ENCODE measurements around the gene KRTAP10-6. TPM values are rescaled to one million over a fixed set of nuclear protein-coding genes. Genes with fewer than 3 reads are reported as not detected.
"Not testable (repeated sequence)": the region's sequence is repeated elsewhere in the genome, so short reads cannot be mapped to it uniquely, and the experiment has no call there.

The KRTAP10-6 gene
- total and polyA plus RNA-seq, 2 donors (not counting 1 experiment from before 2014, with no cell fraction given), result not detected

GRCh38 chr21:44639331-44639655, 47.0 kb upstream of the KRTAP10-6 start:
- peaks cover 0 to 26% (median 12%) of the 10 kb centered on the region in 3 donors for H3K9me3 ChIP-seq (ENCODE audit: control extremely low read depth in 1 of 3, control insufficient read depth in 2 of 3, insufficient read depth in 1 of 3, low read length in 2 of 3)
- Mint-ChIP-seq H3K4me3 (no peak overlapping the region), H3K27me3 (peaks cover 29% of the 10 kb centered on the region), H3K9me3 (ENCODE audit: insufficient read depth) (peaks cover 4% of the 10 kb centered on the region), H3K4me1 (no peaks in the 10 kb centered on the region), H3K27ac (no peak overlapping the region)
- no peak overlapping the region for H3K27ac ChIP-seq (ENCODE audit: low read length in 2 of 2)
- DNase-seq (no peak), ATAC-seq (ENCODE audit: low read depth) (no peak)
- H3K79me2 ChIP-seq (ENCODE audit: control insufficient read depth, insufficient read depth, low read length), result no peaks in the 10 kb centered on the region
- no peaks in the 10 kb centered on the region for H4K20me1 ChIP-seq (ENCODE audit: control insufficient read depth, insufficient read depth, low read length, poor library complexity, severe bottlenecking)
- intact Hi-C loops (cut with micrococcal nuclease), result no loop called here
- ChIA-PET CTCF (no interaction called here), POLR2A (no interaction called here)
- H2AFZ ChIP-seq (ENCODE audit: insufficient read depth, low read depth, low read length, poor library complexity, severe bottlenecking), result no peak overlapping the region
- H3K9ac ChIP-seq (ENCODE audit: low read length), result no peak overlapping the region
- no peak overlapping the region for H3K4me2 ChIP-seq (replicated peaks; ENCODE audit: low read depth, low read length, poor library complexity, severe bottlenecking)
- WGBS (ENCODE audit: insufficient coverage), result 91% methylated on average over 12 of the region's 12 CpGs
- peaks cover 0 to 18% (median 0%) of the 10 kb centered on the region in 4 experiments for H3K27me3 ChIP-seq (replicated peaks in 1 of 4; ENCODE audit: control extremely low read depth in 1 of 4, control insufficient read depth in 3 of 4, insufficient read depth in 4 of 4, low read length in 3 of 4)
- no peaks in the 10 kb centered on the region for H3K4me1 ChIP-seq (ENCODE audit: control insufficient read depth in 2 of 2, insufficient read depth in 2 of 2, low read length in 2 of 2)
- no peak overlapping the region for H3K4me3 ChIP-seq (ENCODE audit: control extremely low read depth in 1 of 5, extremely low read depth in 1 of 5, insufficient read depth in 1 of 5, low read depth in 2 of 5, low read length in 4 of 5)
- TF ChIP-seq CTCF (IDR thresholded peaks at IDR 0.05), result no peak
- no peaks in the 10 kb centered on the region for H3K36me3 ChIP-seq (replicated peaks in 1 of 2; ENCODE audit: control extremely low read depth in 1 of 2, control insufficient read depth in 1 of 2, extremely low read depth in 1 of 2, insufficient read depth in 2 of 2, low read length in 1 of 2)

DNA sequence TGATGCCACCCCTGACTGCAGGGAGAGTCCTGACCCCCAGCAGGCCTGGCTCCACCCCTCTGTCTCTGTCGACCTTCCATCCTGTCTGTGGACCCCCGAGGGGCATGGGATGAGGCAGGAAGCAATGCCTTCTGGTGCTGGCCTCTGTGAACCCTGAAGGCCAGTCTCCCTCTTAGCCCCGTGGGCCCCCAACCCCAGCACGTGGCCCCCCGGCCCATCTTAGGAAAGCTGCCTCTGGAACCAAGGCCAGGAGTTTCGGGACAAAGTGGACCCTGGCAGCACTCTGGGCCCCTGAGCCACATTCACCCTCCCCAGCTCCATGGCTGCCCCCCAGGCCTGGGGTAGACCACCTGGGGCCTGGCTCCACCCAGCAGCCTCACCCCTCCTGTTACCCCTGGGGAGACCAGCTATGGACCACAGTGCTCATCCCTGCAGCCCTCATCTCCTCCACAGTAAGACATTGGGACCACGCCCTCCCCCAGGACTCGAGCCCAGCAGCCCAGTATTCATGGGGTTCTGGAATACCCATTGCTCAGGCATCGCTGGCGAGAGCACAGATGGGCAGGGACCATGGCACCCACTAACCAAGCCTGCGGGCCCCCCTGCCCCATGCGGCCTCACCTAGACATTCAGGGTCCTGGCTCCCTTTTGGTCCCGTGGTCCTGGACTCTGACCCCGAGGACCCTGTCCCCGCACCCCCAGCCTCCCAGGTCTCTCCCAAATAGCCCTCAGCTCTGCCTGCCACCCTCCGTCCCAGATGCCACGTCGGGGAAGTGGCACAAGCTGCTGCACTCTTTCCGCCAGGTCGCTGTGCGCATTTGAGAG, 46.4 kb upstream of the KRTAP10-6 start:
- H3K27ac Mint-ChIP-seq; H3K4me3 Mint-ChIP-seq; POLR2A ChIA-PET; intact Hi-C loops (cut with micrococcal nuclease); H3K4me2 ChIP-seq (replicated peaks; ENCODE audit: low read depth, low read length, poor library complexity, severe bottlenecking); H3K36me3 ChIP-seq (replicated peaks in 1 of 2; ENCODE audit: control extremely low read depth in 1 of 2, control insufficient read depth in 1 of 2, extremely low read depth in 1 of 2, insufficient read depth in 2 of 2, low read length in 1 of 2); H3K27ac ChIP-seq (ENCODE audit: low read length in 2 of 2); H3K79me2 ChIP-seq (ENCODE audit: control insufficient read depth, insufficient read depth, low read length); CTCF ChIA-PET; H4K20me1 ChIP-seq (ENCODE audit: control insufficient read depth, insufficient read depth, low read length, poor library complexity, severe bottlenecking); H3K9ac ChIP-seq (ENCODE audit: low read length); H3K4me1 Mint-ChIP-seq; H3K4me1 ChIP-seq (ENCODE audit: control insufficient read depth in 2 of 2, insufficient read depth in 2 of 2, low read length in 2 of 2); ATAC-seq (ENCODE audit: low read depth); H3K9me3 Mint-ChIP-seq (ENCODE audit: insufficient read depth); H3K4me3 ChIP-seq (ENCODE audit: control extremely low read depth in 1 of 5, extremely low read depth in 1 of 5, insufficient read depth in 1 of 5, low read depth in 2 of 5, low read length in 4 of 5); H2AFZ ChIP-seq (ENCODE audit: insufficient read depth, low read depth, low read length, poor library complexity, severe bottlenecking); DNase-seq: not testable (repeated sequence)
- Histone ChIP-seq H3K9me3 (ENCODE audit: control extremely low read depth in 1 of 3, control insufficient read depth in 2 of 3, insufficient read depth in 1 of 3, low read length in 2 of 3) (peaks cover 0 to 24% (median 8%) of the 10 kb centered on the region in 3 donors), H3K27me3 (replicated peaks in 1 of 4; ENCODE audit: control extremely low read depth in 1 of 4, control insufficient read depth in 3 of 4, insufficient read depth in 4 of 4, low read length in 3 of 4) (peaks cover 0 to 18% (median 0%) of the 10 kb centered on the region in 4 experiments)
- peaks cover 31% of the 10 kb centered on the region for H3K27me3 Mint-ChIP-seq
- WGBS (ENCODE audit: insufficient coverage), result 93% methylated on average over 13 of the region's 21 CpGs

GRCh38 chr21:44637851-44638348, 45.6 kb upstream of the KRTAP10-6 start:
- H3K4me3 ChIP-seq (ENCODE audit: control extremely low read depth in 1 of 5, extremely low read depth in 1 of 5, insufficient read depth in 1 of 5, low read depth in 2 of 5, low read length in 4 of 5); H3K27ac Mint-ChIP-seq; H3K9me3 Mint-ChIP-seq (ENCODE audit: insufficient read depth); H2AFZ ChIP-seq (ENCODE audit: insufficient read depth, low read depth, low read length, poor library complexity, severe bottlenecking); H3K79me2 ChIP-seq (ENCODE audit: control insufficient read depth, insufficient read depth, low read length); H4K20me1 ChIP-seq (ENCODE audit: control insufficient read depth, insufficient read depth, low read length, poor library complexity, severe bottlenecking); H3K4me3 Mint-ChIP-seq; ATAC-seq (ENCODE audit: low read depth); H3K27ac ChIP-seq (ENCODE audit: low read length in 2 of 2); H3K4me1 ChIP-seq (ENCODE audit: control insufficient read depth in 2 of 2, insufficient read depth in 2 of 2, low read length in 2 of 2); intact Hi-C loops (cut with micrococcal nuclease); H3K9ac ChIP-seq (ENCODE audit: low read length); DNase-seq; CTCF ChIA-PET; H3K4me1 Mint-ChIP-seq; H3K4me2 ChIP-seq (replicated peaks; ENCODE audit: low read depth, low read length, poor library complexity, severe bottlenecking); H3K36me3 ChIP-seq (replicated peaks in 1 of 2; ENCODE audit: control extremely low read depth in 1 of 2, control insufficient read depth in 1 of 2, extremely low read depth in 1 of 2, insufficient read depth in 2 of 2, low read length in 1 of 2): not testable (repeated sequence)
- H3K27me3 Mint-ChIP-seq, result peaks cover 31% of the 10 kb centered on the region
- POLR2A ChIA-PET, result interaction anchor here (0.6 kb wide), 1 partner anchor 144 kb away, joined by 13 read pairs; no protein-coding TSS in a partner anchor
- peaks cover 0 to 18% (median 0%) of the 10 kb centered on the region in 4 experiments for H3K27me3 ChIP-seq (replicated peaks in 1 of 4; ENCODE audit: control extremely low read depth in 1 of 4, control insufficient read depth in 3 of 4, insufficient read depth in 4 of 4, low read length in 3 of 4)
- 92% methylated on average over 2 of the region's 12 CpGs for WGBS (ENCODE audit: insufficient coverage)
- H3K9me3 ChIP-seq (ENCODE audit: control extremely low read depth in 1 of 3, control insufficient read depth in 2 of 3, insufficient read depth in 1 of 3, low read length in 2 of 3), result peaks cover 0 to 22% (median 8%) of the 10 kb centered on the region in 3 donors

Data from B cell (primary cell).